Measurements from ENCODE around the gene MTARC2.
"Not testable (repeated sequence)": the region's sequence is repeated elsewhere in the genome, so short reads cannot be mapped to it uniquely, and the experiment has no call there.

GRCh38 chr1:220721266-220721665 is 26.9 kb upstream of the MTARC2 start:
- not testable (repeated sequence) for TF ChIP-seq CTCF (conservative IDR thresholded peaks at IDR 0.05 in 1 of 2, IDR thresholded peaks at IDR 0.05 in 1 of 2; ENCODE audit: low read depth in 1 of 2, low read length in 2 of 2); EZH2 (IDR thresholded peaks at IDR 0.05; ENCODE audit: low read length, missing control alignments)
